Urinary bladder (tissue), 4 donors: Measurements from ENCODE around the gene APOL1. TPM values are rescaled to one million over a fixed set of nuclear protein-coding genes. Genes with fewer than 3 reads are reported as not detected.
"Not testable (repeated sequence)": the region's sequence is repeated elsewhere in the genome, so short reads cannot be mapped to it uniquely, and the experiment has no call there.

Experiments
- DNase-seq: peaks from one replicate; pipeline ENCODE4 v3.0.0-alpha.2; 2015; ENCODE audit errors: extremely low spot score
- H3K27ac ChIP-seq: one replicate; pipeline ENCODE4 v1.5.1; 2013; ENCODE audit warnings: low read depth, mild to moderate bottlenecking, moderate library complexity
- H3K36me3 ChIP-seq: one replicate; pipeline ENCODE4 v1.6.1; 2013; ENCODE audit warnings: mild to moderate bottlenecking, moderate library complexity; ENCODE audit not compliant: insufficient read depth
- H3K4me1 ChIP-seq: one replicate; pipeline ENCODE4 v1.6.1; 2013; ENCODE audit warnings: mild to moderate bottlenecking, moderate library complexity; ENCODE audit not compliant: insufficient read depth
- H3K4me3 ChIP-seq: one replicate; pipeline ENCODE4 v1.5.1; 2013; ENCODE audit warnings: low read depth, low read length
- whole genome bisulfite sequencing: extraction: QIAGEN DNeasy Blood & Tissue Kit; methylation state at CpG from one replicate; pipeline ENCODE4 v1.1.7; 2013; 5-methylcytosine and 5-hydroxymethylcytosine counted together
- polyA plus RNA-seq: library from polyadenylated mRNA; stranded (reverse); fragments of 200-250 nt; gene quantifications from one replicate; pipeline ENCODE4 v1.2.3, GENCODE V29; 2013
- total RNA-seq: library from RNA; depleted of rRNA; stranded (reverse); fragments of >200 nt; gene quantifications from one replicate; pipeline ENCODE4 v1.2.3, GENCODE V29; 2014
- donor health status: healthy with polysubstance abuse.
- donor health status: healthy.

Gene APOL1
- total RNA-seq = 22.9 TPM
- 71.5 TPM for polyA plus RNA-seq

GRCh38 chr22:36252754-36253522, at the start of gene APOL1:
APOL1 (plus strand) TSS chr22:36253133; CDS start chr22:36254956, 1,823 bp downstream.
- H3K4me3 ChIP-seq = peak within 1 kb of the TSS; percentile 39
- H3K4me1 ChIP-seq = no peaks in the 10 kb centered on the region
- DNase-seq = no peak
- H3K36me3 ChIP-seq = no peaks in the 10 kb centered on the region
- 47% methylated on average over 10 of the region's 10 CpGs for WGBS
- peak within 1 kb of the TSS; percentile 73 for H3K27ac ChIP-seq

GRCh38 chr22:36203441-36203840, 49.5 kb upstream of the APOL1 start:
- not testable (repeated sequence) for H3K4me1 ChIP-seq, DNase-seq, H3K36me3 ChIP-seq, H3K27ac ChIP-seq, H3K4me3 ChIP-seq
- WGBS = 83% methylated on average over 7 of the region's 7 CpGs

GRCh38 chr22:36204001-36204631, 48.8 kb upstream of the APOL1 start:
- no peak for DNase-seq
- H3K4me1 ChIP-seq = peaks cover 2% of the 10 kb centered on the region
- WGBS = 77% methylated on average over 8 of the region's 8 CpGs
- no peak overlapping the region for H3K27ac ChIP-seq
- H3K36me3 ChIP-seq = no peaks in the 10 kb centered on the region
- no peak overlapping the region for H3K4me3 ChIP-seq

DNA sequence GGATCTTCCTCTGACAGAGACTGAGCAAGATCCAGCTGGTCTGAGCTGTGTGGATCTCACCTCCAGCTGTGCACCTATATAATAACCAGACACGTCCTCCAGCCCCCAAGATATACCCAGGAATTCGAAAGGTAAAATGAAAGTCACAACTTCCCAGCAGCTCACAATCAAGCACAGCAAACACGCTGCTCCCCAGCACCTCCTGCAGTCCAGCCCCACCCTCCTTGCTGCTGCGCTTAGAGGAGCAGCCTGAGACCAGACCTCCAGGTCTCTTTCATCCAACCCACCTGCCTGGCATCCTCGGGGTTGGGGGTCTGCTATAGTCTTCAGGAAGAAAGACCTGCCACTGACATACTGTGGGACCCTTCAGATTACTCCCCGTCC, 48.3 kb upstream of the APOL1 start:
- 64% methylated on average over 6 of the region's 6 CpGs for WGBS

DNA sequence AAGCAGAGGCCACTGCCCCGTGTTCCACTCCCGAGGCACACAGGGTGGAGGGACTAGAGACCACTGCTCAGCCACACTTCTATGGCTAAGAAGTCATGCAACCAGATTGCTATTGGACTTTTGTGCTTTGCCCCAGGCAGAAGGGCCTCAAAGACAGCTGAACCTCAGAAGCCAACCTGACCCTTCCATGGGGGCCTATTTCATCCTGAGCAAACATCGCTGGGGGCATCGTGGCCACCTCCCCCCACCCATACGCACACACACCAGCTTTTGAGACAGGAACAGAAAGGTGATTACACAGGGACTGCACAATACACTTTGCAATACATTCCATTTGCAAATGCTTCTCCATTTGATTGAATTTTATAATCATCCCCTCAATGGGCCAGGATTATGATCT, 47.4 kb upstream of the APOL1 start:
- not testable (repeated sequence) for H3K36me3 ChIP-seq, H3K4me3 ChIP-seq

More for the DNA sequence above, 48.3 kb upstream of the APOL1 start:
- Histone ChIP-seq H3K36me3 (no peaks in the 10 kb centered on the region), H3K27ac (no peak overlapping the region), H3K4me1 (peaks cover 2% of the 10 kb centered on the region), H3K4me3 (no peak overlapping the region)
- DNase-seq = no peak

GRCh38 chr22:36206255-36206654, 46.7 kb upstream of the APOL1 start:
- H3K27ac ChIP-seq = no peak overlapping the region
- DNase-seq = no peak
- no peak overlapping the region for H3K4me3 ChIP-seq
- WGBS = 97% methylated on average over 1 of the region's 1 CpG
- no peaks in the 10 kb centered on the region for H3K4me1 ChIP-seq
- no peaks in the 10 kb centered on the region for H3K36me3 ChIP-seq

More for the DNA sequence above, 47.4 kb upstream of the APOL1 start:
- not testable (repeated sequence) for H3K4me1 ChIP-seq, DNase-seq, H3K27ac ChIP-seq
- 73% methylated on average over 5 of the region's 5 CpGs for WGBS

GRCh38 chr22:36208162-36208765, 44.7 kb upstream of the APOL1 start:
- Histone ChIP-seq H3K4me1 (no peaks in the 10 kb centered on the region), H3K27ac (no peak overlapping the region), H3K36me3 (no peaks in the 10 kb centered on the region), H3K4me3 (no peak overlapping the region)
- WGBS = 34% methylated on average over 1 of the region's 1 CpG
- no peak for DNase-seq

DNA sequence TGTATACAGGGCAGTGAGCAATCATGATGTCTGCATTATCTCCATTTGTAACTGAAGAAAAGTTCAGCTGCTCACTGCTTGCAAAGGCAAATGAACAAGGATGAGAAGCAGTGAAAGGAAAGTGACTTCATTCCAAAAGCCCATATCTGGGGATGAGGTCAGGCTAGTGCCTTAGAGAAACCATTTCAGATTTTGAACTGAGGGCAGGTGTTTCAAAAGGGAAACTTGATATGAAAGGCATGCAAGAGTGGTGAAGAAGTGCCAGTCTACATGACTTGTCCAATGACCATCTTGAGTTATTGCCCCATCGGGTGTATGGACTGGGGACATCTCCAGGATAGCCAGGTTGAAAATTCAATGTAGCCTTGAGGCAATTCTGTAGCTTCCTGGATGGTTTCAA, 44.0 kb upstream of the APOL1 start:
- Histone ChIP-seq H3K36me3 (no peaks in the 10 kb centered on the region), H3K4me3 (no peak overlapping the region), H3K4me1 (no peaks in the 10 kb centered on the region), H3K27ac (no peak overlapping the region)
- DNase-seq = no peak
- WGBS = 98% methylated on average over 1 of the region's 1 CpG

GRCh38 chr22:36209488-36209908, 43.4 kb upstream of the APOL1 start:
- not testable (repeated sequence) for DNase-seq, H3K27ac ChIP-seq, H3K4me1 ChIP-seq, H3K36me3 ChIP-seq, H3K4me3 ChIP-seq
- WGBS = 72% methylated on average over 5 of the region's 5 CpGs

GRCh38 chr22:36210224-36210623, 42.7 kb upstream of the APOL1 start:
- Histone ChIP-seq H3K4me1 (no peaks in the 10 kb centered on the region), H3K4me3 (no peak overlapping the region), H3K27ac (no peak overlapping the region), H3K36me3 (no peaks in the 10 kb centered on the region)
- DNase-seq = no peak
- 72% methylated on average over 3 of the region's 3 CpGs for WGBS

DNA sequence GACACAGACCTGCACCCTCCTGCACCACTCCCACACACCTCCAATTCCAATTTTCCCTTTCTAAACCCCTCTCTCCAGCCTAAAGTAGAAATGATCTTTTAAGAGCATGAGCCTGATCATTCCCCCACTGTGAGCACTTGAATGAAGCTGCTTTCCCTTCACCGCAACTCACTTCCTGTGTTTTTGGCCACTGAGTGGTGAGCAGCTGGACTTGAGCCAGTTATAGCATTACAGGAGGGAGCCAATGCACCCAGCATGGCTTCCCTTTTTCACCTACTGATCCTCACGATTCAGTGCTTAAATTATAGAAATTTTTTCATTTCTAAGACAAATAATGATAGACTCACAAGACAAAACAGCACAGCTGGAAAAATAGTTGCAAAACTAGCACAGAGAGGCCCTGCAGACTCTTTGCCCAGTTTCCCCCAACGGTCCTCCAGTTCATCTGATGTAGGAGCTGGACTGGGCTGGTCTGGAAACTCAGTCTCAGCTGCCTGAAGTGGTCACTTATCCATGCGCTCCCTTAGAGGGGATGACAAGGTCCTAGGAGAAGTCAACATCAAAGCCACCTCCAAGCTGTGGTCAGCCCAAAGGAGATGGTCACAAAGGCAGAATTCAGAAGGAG, 41.6 kb upstream of the APOL1 start:
- Histone ChIP-seq H3K36me3 (no peaks in the 10 kb centered on the region), H3K27ac (no peak overlapping the region), H3K4me1 (no peaks in the 10 kb centered on the region), H3K4me3 (no peak overlapping the region)
- WGBS = 64% methylated on average over 4 of the region's 4 CpGs
- DNase-seq = no peak

DNA sequence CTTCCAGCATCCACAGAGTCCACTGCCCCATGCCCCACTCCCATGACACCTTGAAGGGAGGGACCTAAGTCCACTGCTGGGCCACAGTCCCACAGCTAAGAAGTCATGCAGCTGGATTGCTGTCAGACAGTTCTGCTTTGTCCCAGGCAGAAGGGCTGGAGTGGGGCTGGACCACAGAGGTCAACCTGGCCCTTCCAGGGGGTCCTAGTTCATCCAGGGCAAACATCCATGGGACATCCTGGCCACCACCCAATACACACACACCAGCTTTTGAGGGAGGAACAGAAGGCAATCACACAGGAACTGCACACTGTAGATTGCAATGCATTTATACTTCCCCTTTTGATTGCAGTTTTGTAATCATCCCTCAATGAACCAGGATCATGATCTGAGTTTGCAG, 40.0 kb upstream of the APOL1 start:
- no peak for DNase-seq
- no peaks in the 10 kb centered on the region for H3K36me3 ChIP-seq
- H3K4me3 ChIP-seq = no peak overlapping the region
- no peaks in the 10 kb centered on the region for H3K4me1 ChIP-seq
- no peak overlapping the region for H3K27ac ChIP-seq

- 81% methylated on average over 4 of the region's 4 CpGs for WGBS
- DNase-seq = no peak
- no peak overlapping the region for H3K4me3 ChIP-seq
- H3K4me1 ChIP-seq = no peaks in the 10 kb centered on the region
- H3K27ac ChIP-seq = no peak overlapping the region
- no peaks in the 10 kb centered on the region for H3K36me3 ChIP-seq
Measured at GRCh38 chr22:36213586-36213985, 39.3 kb upstream of the APOL1 start.

DNA sequence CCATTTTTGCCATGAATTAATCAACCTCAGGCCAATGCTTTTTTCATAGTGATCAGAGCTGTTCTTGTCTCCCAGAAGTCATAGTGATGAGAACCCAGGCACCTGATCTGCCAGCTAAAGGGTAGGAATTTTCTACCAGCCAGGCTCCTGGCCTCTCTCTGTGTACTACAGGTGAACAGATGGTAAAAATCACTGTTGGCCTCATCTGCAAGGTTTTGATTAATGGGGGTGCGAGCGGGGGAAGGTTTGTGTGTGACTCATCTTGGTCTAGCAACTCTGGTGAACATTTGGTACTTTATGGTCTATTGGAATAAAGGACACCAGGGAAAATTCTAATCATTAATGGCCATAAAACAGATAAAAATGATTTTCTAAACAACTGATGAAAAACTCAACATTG, 37.0 kb upstream of the APOL1 start:
- WGBS = 59% methylated on average over 2 of the region's 2 CpGs
- no peak overlapping the region for H3K4me3 ChIP-seq
- no peaks in the 10 kb centered on the region for H3K4me1 ChIP-seq
- no peak overlapping the region for H3K27ac ChIP-seq
- no peaks in the 10 kb centered on the region for H3K36me3 ChIP-seq
- DNase-seq = no peak
